Heart left ventricle (tissue), 13 donors: ENCODE results near the gene HTT-AS.

ENCODE experiments used
- POLR2A ChIP-seq, 2 donors: fragments of 450-650 bp; IDR thresholded peaks; one replicate each; pipeline ENCODE4 v1.6.1; 2017; ENCODE audit warnings: antibody characterized with exemption in 2 of 2, mild to moderate bottlenecking in 2 of 2, moderate library complexity in 2 of 2
- TF ChIP-seq, protein P1 (sequence below), 12 donors: fragments of 200-600 bp; sonication (generic) in 4 of 12; IDR thresholded peaks; one replicate each; pipeline versions ENCODE4 v1.5.0 to v1.8.0; 2018 to 2022; ENCODE audit warnings: antibody characterized with exemption in 12 of 12, mild to moderate bottlenecking in 5 of 12
- donor health status: ischemic (EF 13 %, LVEDD 7.1; RV severe dilation, severe dysfunction).
- donor health status: DM: no; HTN: yes; CAD: no.
- donor health status: DM: no; HTN: no; CAD: no.
- donor health status: ischemic (EF 25% LVEDD 6.9; RV normal size, moderate dysfunction).
- donor health status: ischemic (EF 25% LVEDD 5.7; RV mildly dilated, moderate dysfunction).
- donor health status: ischemic (EF 35%, LVEDD 5.7; RV mildly dilated, moderate dysfunction).
- donor health status: nonischemic (EF 11% LVEDD 7.7; RV severe dilation, severe dysfunction).
- donor health status: DM: yes; HTN: yes; CAD: no.
- donor health status: PGD.
- donor health status: ischemic (EF 29% LVEDD 5.4; RV normal size, mild dysfunction).
- donor health status: nonischemic (EF 23%, LVEDD 6.1; RV moderate dilation, normal function).

DNA sequence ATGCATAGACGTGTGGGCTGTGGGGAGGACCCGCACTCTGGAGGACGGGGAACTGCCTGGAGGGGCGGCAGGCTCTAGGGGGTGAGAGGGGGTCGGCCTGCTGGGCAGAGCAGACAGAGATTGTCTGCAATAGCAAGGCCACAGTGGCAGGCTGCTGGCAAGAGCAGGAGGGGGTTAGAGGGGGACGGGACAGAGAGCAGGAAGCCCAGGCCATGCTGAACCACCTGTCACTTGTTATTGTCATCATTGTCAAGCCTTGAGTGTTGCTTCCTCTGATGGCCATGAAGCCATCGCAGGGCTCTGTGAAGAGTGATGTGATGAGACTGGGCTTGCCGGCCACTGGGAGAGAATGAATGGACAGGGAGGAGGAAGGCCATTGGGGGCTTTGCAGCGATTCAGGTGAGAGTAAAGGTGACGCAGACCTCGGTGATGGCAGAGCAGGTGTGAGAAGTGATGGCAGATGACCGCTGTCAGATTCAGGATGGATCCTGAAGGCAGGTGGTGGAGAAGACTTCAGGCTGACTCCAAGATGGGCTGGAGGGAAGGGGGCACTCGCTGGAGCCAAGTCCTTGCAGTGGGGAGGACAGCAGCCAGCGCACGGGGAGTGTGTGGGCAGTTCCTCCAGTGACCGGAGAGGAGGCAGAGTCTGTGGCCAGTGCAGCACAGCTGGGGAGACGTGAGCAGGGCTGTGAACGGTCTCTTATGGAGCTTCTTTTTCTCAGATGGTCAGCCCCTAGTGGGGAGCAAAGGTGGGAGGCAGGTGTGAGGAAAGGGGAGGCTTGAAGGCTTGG is 43.6 kb downstream of the HTT-AS start:
- no peak for TF ChIP-seq POLR2A (IDR thresholded peaks at IDR 0.05)
- TF ChIP-seq, protein P1, sequence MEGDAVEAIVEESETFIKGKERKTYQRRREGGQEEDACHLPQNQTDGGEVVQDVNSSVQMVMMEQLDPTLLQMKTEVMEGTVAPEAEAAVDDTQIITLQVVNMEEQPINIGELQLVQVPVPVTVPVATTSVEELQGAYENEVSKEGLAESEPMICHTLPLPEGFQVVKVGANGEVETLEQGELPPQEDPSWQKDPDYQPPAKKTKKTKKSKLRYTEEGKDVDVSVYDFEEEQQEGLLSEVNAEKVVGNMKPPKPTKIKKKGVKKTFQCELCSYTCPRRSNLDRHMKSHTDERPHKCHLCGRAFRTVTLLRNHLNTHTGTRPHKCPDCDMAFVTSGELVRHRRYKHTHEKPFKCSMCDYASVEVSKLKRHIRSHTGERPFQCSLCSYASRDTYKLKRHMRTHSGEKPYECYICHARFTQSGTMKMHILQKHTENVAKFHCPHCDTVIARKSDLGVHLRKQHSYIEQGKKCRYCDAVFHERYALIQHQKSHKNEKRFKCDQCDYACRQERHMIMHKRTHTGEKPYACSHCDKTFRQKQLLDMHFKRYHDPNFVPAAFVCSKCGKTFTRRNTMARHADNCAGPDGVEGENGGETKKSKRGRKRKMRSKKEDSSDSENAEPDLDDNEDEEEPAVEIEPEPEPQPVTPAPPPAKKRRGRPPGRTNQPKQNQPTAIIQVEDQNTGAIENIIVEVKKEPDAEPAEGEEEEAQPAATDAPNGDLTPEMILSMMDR (IDR thresholded peaks at IDR 0.05) = no peak
